OCI-LY3 (cell line): ENCODE data around the gene RIN1.

Experiments
- EZH2phosphoT487 ChIP-seq: fragments of 200-600 bp; shearing (Covaris generic); IDR thresholded peaks from 2 replicates; pipeline ENCODE4 v1.6.1; 2018; ENCODE audit warnings: antibody characterized with exemption, mixed run types, low read depth
- TF ChIP-seq, protein P1 (sequence below): fragments of 200-600, 300-600 bp; sonication (generic); IDR thresholded peaks from 2 replicates; pipeline ENCODE4 v1.5.1; 2014; ENCODE audit warnings: antibody characterized with exemption, low read length, low read depth

DNA sequence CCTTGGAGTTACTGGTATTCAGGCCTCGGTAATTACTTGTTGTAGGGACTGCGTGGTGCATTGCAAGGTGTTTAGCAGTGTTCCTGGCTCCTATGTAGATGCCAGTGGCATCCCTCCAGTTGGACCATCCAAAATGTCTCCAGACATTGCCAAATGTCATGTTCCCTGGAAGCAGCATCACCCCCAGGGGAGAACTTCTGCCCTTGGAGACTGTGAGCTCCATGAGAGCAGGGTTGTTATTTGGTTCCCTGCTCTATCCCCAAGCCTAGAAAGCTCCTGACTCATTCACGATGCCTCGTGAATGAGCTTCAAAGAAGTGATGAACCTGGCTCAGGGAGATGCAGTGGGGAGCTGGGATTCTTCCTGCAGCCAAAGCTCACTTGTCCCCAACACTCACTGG lies 14.6 kb downstream of the RIN1 start:
- TF ChIP-seq EZH2phosphoT487: no peak
- TF ChIP-seq, protein P1, sequence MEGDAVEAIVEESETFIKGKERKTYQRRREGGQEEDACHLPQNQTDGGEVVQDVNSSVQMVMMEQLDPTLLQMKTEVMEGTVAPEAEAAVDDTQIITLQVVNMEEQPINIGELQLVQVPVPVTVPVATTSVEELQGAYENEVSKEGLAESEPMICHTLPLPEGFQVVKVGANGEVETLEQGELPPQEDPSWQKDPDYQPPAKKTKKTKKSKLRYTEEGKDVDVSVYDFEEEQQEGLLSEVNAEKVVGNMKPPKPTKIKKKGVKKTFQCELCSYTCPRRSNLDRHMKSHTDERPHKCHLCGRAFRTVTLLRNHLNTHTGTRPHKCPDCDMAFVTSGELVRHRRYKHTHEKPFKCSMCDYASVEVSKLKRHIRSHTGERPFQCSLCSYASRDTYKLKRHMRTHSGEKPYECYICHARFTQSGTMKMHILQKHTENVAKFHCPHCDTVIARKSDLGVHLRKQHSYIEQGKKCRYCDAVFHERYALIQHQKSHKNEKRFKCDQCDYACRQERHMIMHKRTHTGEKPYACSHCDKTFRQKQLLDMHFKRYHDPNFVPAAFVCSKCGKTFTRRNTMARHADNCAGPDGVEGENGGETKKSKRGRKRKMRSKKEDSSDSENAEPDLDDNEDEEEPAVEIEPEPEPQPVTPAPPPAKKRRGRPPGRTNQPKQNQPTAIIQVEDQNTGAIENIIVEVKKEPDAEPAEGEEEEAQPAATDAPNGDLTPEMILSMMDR: no peak
